IgD-negative memory B cell (primary cell): Measurements from ENCODE around the gene C11orf42. TPM values are rescaled to one million over a fixed set of nuclear protein-coding genes. Genes with fewer than 3 reads are reported as not detected.
A peak's percentile ranks its signal among the peaks of the same experiment; 100 is the strongest.
"Not testable (repeated sequence)": the region's sequence is repeated elsewhere in the genome, so short reads cannot be mapped to it uniquely, and the experiment has no call there.

Experiments
- H3K27ac Mint-ChIP-seq, 3 donors: one replicate each; pipeline ENCODE4 v1.8.0; 2020 to 2022; ENCODE audit warnings: mild to moderate bottlenecking in 3 of 3, mixed read lengths in 3 of 3, moderate library complexity in 1 of 3
- H3K27me3 Mint-ChIP-seq: one replicate; pipeline ENCODE4 v1.8.0; 2021; ENCODE audit warnings: mixed read lengths
- H3K36me3 Mint-ChIP-seq: one replicate; pipeline ENCODE4 v1.8.0; 2020; ENCODE audit warnings: mild to moderate bottlenecking, mixed read lengths
- H3K4me1 Mint-ChIP-seq, 3 donors: one replicate each; pipeline ENCODE4 v1.8.0; 2020 to 2022; ENCODE audit warnings: mixed read lengths in 3 of 3, mild to moderate bottlenecking in 1 of 3
- H3K4me3 Mint-ChIP-seq, 4 donors: one replicate each; pipeline ENCODE4 v1.8.0; 2020 to 2022; ENCODE audit warnings: mild to moderate bottlenecking in 4 of 4, mixed read lengths in 4 of 4, moderate library complexity in 3 of 4
- H3K9me3 Mint-ChIP-seq, 3 donors: one replicate each; pipeline ENCODE4 v1.8.0; 2020 to 2021; ENCODE audit warnings: mixed read lengths in 3 of 3, mild to moderate bottlenecking in 1 of 3
- polyA plus RNA-seq: library from polyadenylated mRNA; unstranded; fragments of 300-500 nt; fragmentation: Illumina TruSeq; gene quantifications from one replicate; pipeline ENCODE4 v1.2.3, GENCODE V29; 2021

Gene C11orf42
- polyA plus RNA-seq, 1 donor from 2014 or later = not detected

GRCh38 chr11:6234387-6235107 lies 29.2 kb downstream of the C11orf42 start, which contains the start of gene FHIP1B:
Gene FHIP1B, minus strand, starts transcription at chr11:6234636. Its CDS starts 10,120 bp downstream, at chr11:6224516.
- peaks cover 17 to 32% (median 29%) of the 10 kb centered on the region in 3 donors for H3K4me1 Mint-ChIP-seq

GRCh38 chr11:6237266-6237665 lies 31.9 kb downstream of the C11orf42 start:
- H3K4me1 Mint-ChIP-seq = peaks cover 8 to 21% (median 13%) of the 10 kb centered on the region in 3 donors
- no peak overlapping the region for H3K27ac Mint-ChIP-seq
- H3K36me3 Mint-ChIP-seq = no peaks in the 10 kb centered on the region
- H3K27me3 Mint-ChIP-seq = peaks cover 7% of the 10 kb centered on the region
- H3K9me3 Mint-ChIP-seq = no peaks in the 10 kb centered on the region
- no peak overlapping the region for H3K4me3 Mint-ChIP-seq

More at GRCh38 chr11:6234387-6235107, 29.2 kb downstream of the C11orf42 start, which contains the start of gene FHIP1B:
- Mint-ChIP-seq H3K36me3 (no peaks in the 10 kb centered on the region), H3K9me3 (no peaks in the 10 kb centered on the region), H3K4me3 (peak within 1 kb of the TSS; percentile 85 to 99 (median 98)), H3K27ac (peak within 1 kb of the TSS; percentile 84 to 97 (median 96)), H3K27me3 (peaks cover 2% of the 10 kb centered on the region)

GRCh38 chr11:6237761-6238302 lies 32.5 kb downstream of the C11orf42 start:
- peaks cover 8 to 20% (median 13%) of the 10 kb centered on the region in 3 donors for H3K4me1 Mint-ChIP-seq
- peaks cover 2% of the 10 kb centered on the region for H3K36me3 Mint-ChIP-seq

GRCh38 chr11:6238902-6239301 lies 33.5 kb downstream of the C11orf42 start, which contains the start of gene CNGA4:
Gene CNGA4, plus strand, starts transcription at chr11:6239089. Its CDS starts 118 bp downstream, at chr11:6239207.
- Mint-ChIP-seq H3K36me3 (peaks cover 2% of the 10 kb centered on the region), H3K27ac (peak within 1 kb of the TSS in 1 of 3 donors; percentile 9)

More at GRCh38 chr11:6237761-6238302, 32.5 kb downstream of the C11orf42 start:
- no peak overlapping the region for H3K4me3 Mint-ChIP-seq
- H3K9me3 Mint-ChIP-seq = no peaks in the 10 kb centered on the region
- H3K27me3 Mint-ChIP-seq = peaks cover 7% of the 10 kb centered on the region
- no peak overlapping the region for H3K27ac Mint-ChIP-seq

GRCh38 chr11:6240139-6240538 lies 34.8 kb downstream of the C11orf42 start:
- peaks cover 2% of the 10 kb centered on the region for H3K36me3 Mint-ChIP-seq
- no peak overlapping the region for H3K27ac Mint-ChIP-seq
- H3K9me3 Mint-ChIP-seq = no peaks in the 10 kb centered on the region
- peaks cover 2 to 7% (median 4%) of the 10 kb centered on the region in 3 donors for H3K4me1 Mint-ChIP-seq
- H3K27me3 Mint-ChIP-seq = peaks cover 12% of the 10 kb centered on the region
- H3K4me3 Mint-ChIP-seq = no peak overlapping the region

More at GRCh38 chr11:6238902-6239301, 33.5 kb downstream of the C11orf42 start, which contains the start of gene CNGA4:
- no peaks in the 10 kb centered on the region for H3K9me3 Mint-ChIP-seq
- H3K4me3 Mint-ChIP-seq = peak within 1 kb of the TSS in 1 of 4 donors; percentile 59
- peaks cover 6 to 11% (median 11%) of the 10 kb centered on the region in 3 donors for H3K4me1 Mint-ChIP-seq
- peaks cover 12% of the 10 kb centered on the region for H3K27me3 Mint-ChIP-seq

GRCh38 chr11:6240781-6241180 lies 35.4 kb downstream of the C11orf42 start:
- H3K36me3 Mint-ChIP-seq = peaks cover 2% of the 10 kb centered on the region
- no peaks in the 10 kb centered on the region for H3K9me3 Mint-ChIP-seq
- peaks cover 12% of the 10 kb centered on the region for H3K27me3 Mint-ChIP-seq
- no peak overlapping the region for H3K4me3 Mint-ChIP-seq
- H3K27ac Mint-ChIP-seq = no peak overlapping the region
- peaks cover 0 to 4% (median 0%) of the 10 kb centered on the region in 3 donors for H3K4me1 Mint-ChIP-seq

- Mint-ChIP-seq H3K9me3 (no peaks in the 10 kb centered on the region), H3K36me3 (peaks cover 2% of the 10 kb centered on the region), H3K27ac (no peak overlapping the region), H3K4me1 (peaks cover 0 to 4% (median 0%) of the 10 kb centered on the region in 3 donors), H3K4me3 (no peak overlapping the region), H3K27me3 (peaks cover 12% of the 10 kb centered on the region)
Observed at GRCh38 chr11:6241316-6241715, 36.0 kb downstream of the C11orf42 start.

- Mint-ChIP-seq H3K36me3 (peaks cover 2% of the 10 kb centered on the region), H3K4me3 (no peak overlapping the region), H3K27me3 (peaks cover 8% of the 10 kb centered on the region), H3K4me1 (no peaks in the 10 kb centered on the region), H3K9me3 (no peaks in the 10 kb centered on the region), H3K27ac (no peak overlapping the region)
Observed at GRCh38 chr11:6245536-6245935, 40.2 kb downstream of the C11orf42 start.

GRCh38 chr11:6248248-6248647 lies 42.9 kb downstream of the C11orf42 start:
- no peaks in the 10 kb centered on the region for H3K4me1 Mint-ChIP-seq

GRCh38 chr11:6248897-6249296 lies 43.5 kb downstream of the C11orf42 start:
- H3K27ac Mint-ChIP-seq, H3K27me3 Mint-ChIP-seq: not testable (repeated sequence)

More at GRCh38 chr11:6248248-6248647, 42.9 kb downstream of the C11orf42 start:
- Mint-ChIP-seq H3K4me3 (no peak overlapping the region), H3K36me3 (no peaks in the 10 kb centered on the region), H3K9me3 (no peaks in the 10 kb centered on the region), H3K27me3 (peaks cover 5% of the 10 kb centered on the region), H3K27ac (no peak overlapping the region)

GRCh38 chr11:6249770-6250555 lies 44.6 kb downstream of the C11orf42 start:
- no peaks in the 10 kb centered on the region for H3K9me3 Mint-ChIP-seq
- H3K27me3 Mint-ChIP-seq = no peaks in the 10 kb centered on the region
- H3K36me3 Mint-ChIP-seq = no peaks in the 10 kb centered on the region
- H3K4me1 Mint-ChIP-seq = no peaks in the 10 kb centered on the region
- no peak overlapping the region for H3K4me3 Mint-ChIP-seq
- H3K27ac Mint-ChIP-seq = no peak overlapping the region

More at GRCh38 chr11:6248897-6249296, 43.5 kb downstream of the C11orf42 start:
- H3K9me3 Mint-ChIP-seq, H3K36me3 Mint-ChIP-seq, H3K4me1 Mint-ChIP-seq, H3K4me3 Mint-ChIP-seq: not testable (repeated sequence)

- H3K27ac Mint-ChIP-seq = no peak overlapping the region
- no peak overlapping the region for H3K4me3 Mint-ChIP-seq
- H3K36me3 Mint-ChIP-seq = no peaks in the 10 kb centered on the region
- no peaks in the 10 kb centered on the region for H3K27me3 Mint-ChIP-seq
- H3K4me1 Mint-ChIP-seq = no peaks in the 10 kb centered on the region
- H3K9me3 Mint-ChIP-seq = no peaks in the 10 kb centered on the region
Observed at GRCh38 chr11:6251120-6251733, 45.9 kb downstream of the C11orf42 start.

- Mint-ChIP-seq H3K4me1 (no peaks in the 10 kb centered on the region), H3K27me3 (no peaks in the 10 kb centered on the region), H3K27ac (no peak overlapping the region), H3K36me3 (no peaks in the 10 kb centered on the region), H3K9me3 (no peaks in the 10 kb centered on the region), H3K4me3 (no peak overlapping the region)
Observed at GRCh38 chr11:6251990-6252473, 46.7 kb downstream of the C11orf42 start.

GRCh38 chr11:6253197-6253596 lies 47.8 kb downstream of the C11orf42 start:
- Mint-ChIP-seq H3K4me3 (no peak overlapping the region), H3K4me1 (no peaks in the 10 kb centered on the region), H3K36me3 (no peaks in the 10 kb centered on the region), H3K27me3 (no peaks in the 10 kb centered on the region), H3K9me3 (no peaks in the 10 kb centered on the region), H3K27ac (no peak overlapping the region)
